Neuron (in vitro differentiated cells): Measurements from ENCODE around the gene MED16.
"Not testable (repeated sequence)": the region's sequence is repeated elsewhere in the genome, so short reads cannot be mapped to it uniquely, and the experiment has no call there.

ENCODE experiments used
- H2AFZ ChIP-seq: one replicate; pipeline ENCODE4 v1.6.1; 2013; ENCODE audit warnings: low read depth, mild to moderate bottlenecking, inconsistent platforms, low read length, moderate library complexity
- H3K27me3 ChIP-seq: one replicate; pipeline ENCODE4 v1.6.1; 2013; ENCODE audit warnings: low read length; ENCODE audit not compliant: insufficient read depth
- H3K36me3 ChIP-seq: one replicate; pipeline ENCODE4 v1.6.1; 2013; ENCODE audit warnings: low read length; ENCODE audit not compliant: insufficient read depth
- H3K4me1 ChIP-seq: one replicate; pipeline ENCODE4 v1.6.1; 2013; ENCODE audit warnings: low read length; ENCODE audit not compliant: insufficient read depth
- H3K4me3 ChIP-seq: 2 replicates; pipeline ENCODE4 v1.5.1; 2013; ENCODE audit warnings: mild to moderate bottlenecking, low read length, moderate library complexity
- H3K9me3 ChIP-seq: one replicate; pipeline ENCODE4 v1.6.1; 2013; ENCODE audit warnings: low read length

Gene MED16

GRCh38 chr19:831407-832369 is 61.3 kb downstream of the MED16 start:
- Histone ChIP-seq H3K36me3 (no peaks in the 10 kb centered on the region), H2AFZ (no peak overlapping the region), H3K4me1 (no peaks in the 10 kb centered on the region), H3K9me3 (no peaks in the 10 kb centered on the region), H3K4me3 (no peak overlapping the region), H3K27me3 (no peaks in the 10 kb centered on the region)

- Histone ChIP-seq H2AFZ (no peak overlapping the region), H3K27me3 (no peaks in the 10 kb centered on the region), H3K4me1 (no peaks in the 10 kb centered on the region), H3K36me3 (no peaks in the 10 kb centered on the region), H3K9me3 (no peaks in the 10 kb centered on the region), H3K4me3 (no peak overlapping the region)
Measured at GRCh38 chr19:829129-829758, 63.7 kb downstream of the MED16 start.

GRCh38 chr19:827710-828321 is 65.2 kb downstream of the MED16 start, which contains the start of gene AZU1:
TSS of gene AZU1 (plus strand) at chr19:827837. CDS start at chr19:827847, 10 bp downstream.
- Histone ChIP-seq H3K36me3 (no peaks in the 10 kb centered on the region), H3K4me1 (peaks cover 4% of the 10 kb centered on the region), H3K9me3 (no peaks in the 10 kb centered on the region), H3K4me3 (no peak within 1 kb of the TSS), H3K27me3 (no peaks in the 10 kb centered on the region), H2AFZ (no peak within 1 kb of the TSS)

DNA sequence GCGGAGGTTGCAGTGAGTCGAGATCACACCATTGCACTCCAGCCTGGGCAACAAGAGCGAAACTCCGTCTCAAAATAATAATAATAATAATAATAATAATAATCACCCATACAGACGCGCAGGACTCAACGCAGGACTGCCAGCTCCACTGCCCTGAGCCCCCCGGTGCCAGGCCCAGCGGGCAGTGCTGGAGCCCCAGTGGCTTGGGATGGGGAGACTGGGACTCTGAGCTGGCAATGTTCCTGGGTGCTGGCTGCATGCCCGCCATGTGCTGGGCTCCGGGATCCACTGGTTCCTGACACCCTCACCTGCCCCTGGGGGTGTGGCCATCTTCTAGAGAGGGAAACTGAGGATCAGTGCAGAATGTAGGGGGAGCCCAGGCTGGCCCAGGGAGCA is 65.7 kb downstream of the MED16 start:
- Histone ChIP-seq H3K4me3 (no peak overlapping the region), H3K27me3 (no peaks in the 10 kb centered on the region), H3K4me1 (peaks cover 6% of the 10 kb centered on the region), H3K36me3 (no peaks in the 10 kb centered on the region), H2AFZ (no peak overlapping the region), H3K9me3 (no peaks in the 10 kb centered on the region)

GRCh38 chr19:825897-826644 is 66.9 kb downstream of the MED16 start:
- Histone ChIP-seq H3K36me3 (no peaks in the 10 kb centered on the region), H3K4me3 (no peak overlapping the region), H3K9me3 (no peaks in the 10 kb centered on the region), H2AFZ (no peak overlapping the region), H3K4me1 (peaks cover 6% of the 10 kb centered on the region), H3K27me3 (no peaks in the 10 kb centered on the region)

DNA sequence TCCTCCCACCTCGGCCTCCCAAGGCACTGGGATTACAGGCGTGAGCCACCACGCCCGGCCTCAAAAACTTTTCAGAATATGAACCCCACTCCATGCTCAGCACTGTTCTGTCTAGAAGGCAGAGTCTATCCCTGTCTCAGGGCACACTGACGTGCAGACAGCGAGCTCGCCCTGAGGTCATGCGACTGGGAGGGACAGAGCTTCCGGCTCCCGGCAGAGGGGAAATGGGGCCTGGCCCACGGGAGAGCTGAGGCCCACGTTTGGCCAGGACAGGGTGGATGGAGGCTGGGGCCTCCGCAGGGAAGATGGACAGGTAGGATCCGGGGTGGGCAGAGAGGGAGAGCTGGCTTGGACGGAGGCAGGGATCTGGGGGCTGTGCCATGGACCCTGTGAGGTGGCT is 68.1 kb downstream of the MED16 start:
- Histone ChIP-seq H3K9me3 (no peaks in the 10 kb centered on the region), H3K27me3 (no peaks in the 10 kb centered on the region), H3K4me3 (no peak overlapping the region), H3K36me3 (no peaks in the 10 kb centered on the region), H3K4me1 (peaks cover 6% of the 10 kb centered on the region), H2AFZ (no peak overlapping the region)

DNA sequence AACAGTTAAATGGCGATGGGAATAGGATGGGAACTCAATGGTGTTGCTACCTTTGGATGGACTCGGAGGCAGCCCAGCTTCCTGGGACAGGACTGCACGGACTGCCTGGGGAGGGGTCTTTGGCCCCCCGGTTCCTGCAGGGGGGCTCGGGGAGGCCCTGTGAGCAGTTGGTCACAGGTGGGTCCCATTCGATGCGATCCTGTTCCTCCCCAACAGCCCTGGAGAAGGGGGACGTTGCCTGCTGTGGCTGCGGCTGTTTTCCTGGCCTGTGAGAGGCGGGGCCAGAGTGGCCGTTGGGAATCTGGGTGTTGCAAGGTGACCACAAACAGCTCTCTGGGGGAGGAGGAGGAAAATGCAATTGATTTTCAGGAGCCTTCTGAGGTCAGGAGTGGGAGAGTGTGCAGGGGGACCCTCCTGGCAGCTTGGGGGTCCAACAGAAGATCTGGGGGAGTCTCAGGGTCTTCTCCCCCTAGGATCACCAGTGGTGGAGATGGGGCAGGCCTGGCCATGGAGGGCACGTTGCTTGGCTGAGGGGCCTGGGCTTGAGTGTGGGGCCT is 69.3 kb downstream of the MED16 start:
- H3K4me1 ChIP-seq = peaks cover 6% of the 10 kb centered on the region
- H3K4me3 ChIP-seq = no peak overlapping the region
- H2AFZ ChIP-seq = no peak overlapping the region
- H3K36me3 ChIP-seq = no peaks in the 10 kb centered on the region
- no peaks in the 10 kb centered on the region for H3K27me3 ChIP-seq
- no peaks in the 10 kb centered on the region for H3K9me3 ChIP-seq

- H3K4me3 ChIP-seq = peak within 1 kb of the TSS; percentile 58
- peaks cover 5% of the 10 kb centered on the region for H3K36me3 ChIP-seq
- peaks cover 6% of the 10 kb centered on the region for H3K4me1 ChIP-seq
- H2AFZ ChIP-seq = no peak within 1 kb of the TSS
- H3K9me3 ChIP-seq = no peaks in the 10 kb centered on the region
- no peaks in the 10 kb centered on the region for H3K27me3 ChIP-seq
Measured at GRCh38 chr19:821825-822503, 71.0 kb downstream of the MED16 start, which contains the start of gene PLPPR3. TSS of gene PLPPR3 (minus strand) at chr19:821955. CDS start at chr19:821559, 396 bp downstream.

DNA sequence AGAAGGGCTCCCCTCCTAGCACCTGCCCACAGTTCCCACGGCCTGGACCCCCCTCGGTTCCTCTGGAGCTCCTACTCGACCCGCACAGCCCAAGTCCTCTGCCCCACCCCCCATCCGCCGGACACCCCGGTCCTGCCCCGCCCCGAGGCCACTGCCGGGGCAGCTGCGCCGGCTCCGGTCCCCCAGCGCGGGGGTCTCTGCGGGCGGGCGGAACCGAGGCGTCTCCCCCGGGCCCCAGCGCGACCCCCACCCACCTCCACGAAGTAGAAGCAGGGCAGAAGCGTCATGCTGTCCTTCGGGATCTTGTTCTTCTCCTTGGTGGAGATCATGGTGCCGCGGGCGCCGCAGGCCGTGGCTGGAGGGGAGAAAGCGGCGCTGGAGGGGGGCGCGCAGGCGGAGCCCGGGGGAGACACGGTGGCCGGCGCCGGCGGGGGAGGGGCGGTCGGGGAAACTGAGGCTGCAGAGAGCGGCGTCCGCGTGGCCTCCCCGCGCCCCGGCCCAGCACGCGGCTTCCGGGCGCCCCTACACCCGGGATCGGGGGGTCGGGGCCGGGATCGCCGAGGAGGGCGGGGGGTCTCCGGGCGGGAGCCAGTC is 71.7 kb downstream of the MED16 start:
- Histone ChIP-seq H3K4me1 (peaks cover 6% of the 10 kb centered on the region), H3K36me3 (peaks cover 5% of the 10 kb centered on the region), H3K4me3 (peak overlapping the region; percentile 58), H3K9me3 (no peaks in the 10 kb centered on the region), H3K27me3 (no peaks in the 10 kb centered on the region), H2AFZ (no peak overlapping the region)

GRCh38 chr19:820212-820611 is 72.8 kb downstream of the MED16 start:
- H3K36me3 ChIP-seq = peaks cover 11% of the 10 kb centered on the region
- H3K4me3 ChIP-seq, H3K9me3 ChIP-seq, H3K4me1 ChIP-seq, H3K27me3 ChIP-seq, H2AFZ ChIP-seq: not testable (repeated sequence)
